Measurements from ENCODE around the gene MAOB.

DNA sequence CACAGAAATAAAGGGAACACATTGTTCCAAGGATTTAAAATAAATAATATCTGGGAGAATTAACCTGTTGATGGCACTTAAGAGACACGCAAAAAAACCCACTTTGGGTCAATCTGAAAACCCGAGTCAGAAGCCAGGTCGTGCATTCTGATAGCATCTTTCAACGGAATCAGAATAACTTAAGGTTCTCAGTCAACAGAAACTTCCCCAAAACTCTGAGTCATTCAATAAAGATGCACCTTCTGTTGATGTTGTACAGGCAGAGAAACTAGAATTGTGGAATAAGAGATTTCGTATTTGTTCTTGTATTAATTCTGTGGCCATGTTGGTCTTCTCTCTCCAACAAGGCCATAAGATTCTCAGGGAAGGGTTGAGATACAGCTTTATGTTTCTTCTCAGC, 78.2 kb downstream of the MAOB start:
- TF ChIP-seq ESRRA (CRISPR knock-in tag; IDR thresholded peaks at IDR 0.05; ENCODE audit: borderline replicate concordance) = no peak
- TF ChIP-seq, protein P1, sequence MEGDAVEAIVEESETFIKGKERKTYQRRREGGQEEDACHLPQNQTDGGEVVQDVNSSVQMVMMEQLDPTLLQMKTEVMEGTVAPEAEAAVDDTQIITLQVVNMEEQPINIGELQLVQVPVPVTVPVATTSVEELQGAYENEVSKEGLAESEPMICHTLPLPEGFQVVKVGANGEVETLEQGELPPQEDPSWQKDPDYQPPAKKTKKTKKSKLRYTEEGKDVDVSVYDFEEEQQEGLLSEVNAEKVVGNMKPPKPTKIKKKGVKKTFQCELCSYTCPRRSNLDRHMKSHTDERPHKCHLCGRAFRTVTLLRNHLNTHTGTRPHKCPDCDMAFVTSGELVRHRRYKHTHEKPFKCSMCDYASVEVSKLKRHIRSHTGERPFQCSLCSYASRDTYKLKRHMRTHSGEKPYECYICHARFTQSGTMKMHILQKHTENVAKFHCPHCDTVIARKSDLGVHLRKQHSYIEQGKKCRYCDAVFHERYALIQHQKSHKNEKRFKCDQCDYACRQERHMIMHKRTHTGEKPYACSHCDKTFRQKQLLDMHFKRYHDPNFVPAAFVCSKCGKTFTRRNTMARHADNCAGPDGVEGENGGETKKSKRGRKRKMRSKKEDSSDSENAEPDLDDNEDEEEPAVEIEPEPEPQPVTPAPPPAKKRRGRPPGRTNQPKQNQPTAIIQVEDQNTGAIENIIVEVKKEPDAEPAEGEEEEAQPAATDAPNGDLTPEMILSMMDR (IDR thresholded peaks at IDR 0.05) = no peak
- TF ChIP-seq KAT7 (CRISPR knock-in tag; IDR thresholded peaks at IDR 0.05; ENCODE audit: borderline replicate concordance) = no peak
- TF ChIP-seq ZNF232 (CRISPR knock-in tag; IDR thresholded peaks at IDR 0.05) = no peak
- TF ChIP-seq JUN (CRISPR knock-in tag; IDR thresholded peaks at IDR 0.05) = no peak
- TF ChIP-seq GTF2I (CRISPR knock-in tag; conservative IDR thresholded peaks at IDR 0.05) = no peak
- TF ChIP-seq RORB (CRISPR knock-in tag; IDR thresholded peaks at IDR 0.05) = no peak
- no peak for TF ChIP-seq CREM (CRISPR knock-in tag; IDR thresholded peaks at IDR 0.05)
- TF ChIP-seq, protein P2, sequence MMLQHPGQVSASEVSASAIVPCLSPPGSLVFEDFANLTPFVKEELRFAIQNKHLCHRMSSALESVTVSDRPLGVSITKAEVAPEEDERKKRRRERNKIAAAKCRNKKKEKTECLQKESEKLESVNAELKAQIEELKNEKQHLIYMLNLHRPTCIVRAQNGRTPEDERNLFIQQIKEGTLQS (CRISPR knock-in tag; conservative IDR thresholded peaks at IDR 0.05) = no peak
- TF ChIP-seq, protein P3, sequence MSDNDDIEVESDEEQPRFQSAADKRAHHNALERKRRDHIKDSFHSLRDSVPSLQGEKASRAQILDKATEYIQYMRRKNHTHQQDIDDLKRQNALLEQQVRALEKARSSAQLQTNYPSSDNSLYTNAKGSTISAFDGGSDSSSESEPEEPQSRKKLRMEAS (CRISPR knock-in tag; IDR thresholded peaks at IDR 0.05) = no peak
- TF ChIP-seq FOXJ3 (CRISPR knock-in tag; IDR thresholded peaks at IDR 0.05; ENCODE audit: borderline replicate concordance) = no peak
- TF ChIP-seq, protein P4, sequence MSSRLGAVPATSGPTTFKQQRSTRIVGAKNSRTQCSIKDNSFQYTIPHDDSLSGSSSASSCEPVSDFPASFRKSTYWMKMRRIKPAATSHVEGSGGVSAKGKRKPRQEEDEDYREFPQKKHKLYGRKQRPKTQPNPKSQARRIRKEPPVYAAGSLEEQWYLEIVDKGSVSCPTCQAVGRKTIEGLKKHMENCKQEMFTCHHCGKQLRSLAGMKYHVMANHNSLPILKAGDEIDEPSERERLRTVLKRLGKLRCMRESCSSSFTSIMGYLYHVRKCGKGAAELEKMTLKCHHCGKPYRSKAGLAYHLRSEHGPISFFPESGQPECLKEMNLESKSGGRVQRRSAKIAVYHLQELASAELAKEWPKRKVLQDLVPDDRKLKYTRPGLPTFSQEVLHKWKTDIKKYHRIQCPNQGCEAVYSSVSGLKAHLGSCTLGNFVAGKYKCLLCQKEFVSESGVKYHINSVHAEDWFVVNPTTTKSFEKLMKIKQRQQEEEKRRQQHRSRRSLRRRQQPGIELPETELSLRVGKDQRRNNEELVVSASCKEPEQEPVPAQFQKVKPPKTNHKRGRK (CRISPR knock-in tag; IDR thresholded peaks at IDR 0.05; ENCODE audit: borderline replicate concordance) = no peak
